HG03460 (cell line): ENCODE measurements around the gene LHFPL6.

Experiments
- ATAC-seq: cut with Tn5 transposase; IDR thresholded peaks from one replicate; pipeline ENCODE4 v1.9.1; 2021; ENCODE audit not compliant: unreplicated experiment

LHFPL6 gene

DNA sequence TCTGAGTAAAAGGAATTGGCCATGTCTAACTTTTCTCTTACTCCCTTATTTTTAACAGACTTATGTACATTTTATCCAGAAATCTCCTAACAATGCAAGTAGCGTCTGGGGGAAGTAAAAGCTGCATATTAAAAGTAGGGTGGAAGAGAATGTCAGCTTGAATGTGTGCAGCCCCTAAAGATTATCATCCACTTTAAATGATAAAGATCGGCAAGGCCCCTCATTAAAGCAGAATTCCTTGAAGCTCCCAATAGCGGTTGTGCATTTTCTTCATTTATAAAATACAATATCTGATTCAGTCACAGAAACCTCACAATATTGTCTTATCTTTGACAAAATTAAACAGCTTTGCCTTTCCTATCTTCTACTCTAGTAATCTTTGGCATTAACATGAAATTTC lies 184.6 kb downstream of the LHFPL6 start:
- no peak for ATAC-seq

DNA sequence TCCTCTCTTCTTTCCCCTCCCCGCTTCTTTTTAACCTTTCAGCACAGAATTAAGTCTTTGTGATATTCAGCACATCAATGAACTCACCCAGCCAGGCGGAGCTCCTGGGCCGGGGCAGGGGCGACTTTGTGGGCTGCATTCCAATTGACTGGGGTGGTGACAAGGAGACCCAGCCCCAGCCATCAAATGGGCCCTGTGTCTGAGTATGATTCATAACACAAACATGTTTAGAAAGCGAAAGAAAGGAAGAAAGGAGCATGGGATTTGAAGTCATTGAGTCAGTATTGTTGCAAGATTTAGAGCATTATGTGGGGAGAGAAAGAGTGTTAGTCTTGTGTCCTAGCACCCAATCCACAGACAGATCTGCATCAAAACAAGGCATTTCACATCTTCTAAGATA lies 185.3 kb downstream of the LHFPL6 start:
- no peak for ATAC-seq

- no peak for ATAC-seq
These were observed 185.9 kb downstream of the LHFPL6 start for GRCh38 chr13:39417131-39417530.

DNA sequence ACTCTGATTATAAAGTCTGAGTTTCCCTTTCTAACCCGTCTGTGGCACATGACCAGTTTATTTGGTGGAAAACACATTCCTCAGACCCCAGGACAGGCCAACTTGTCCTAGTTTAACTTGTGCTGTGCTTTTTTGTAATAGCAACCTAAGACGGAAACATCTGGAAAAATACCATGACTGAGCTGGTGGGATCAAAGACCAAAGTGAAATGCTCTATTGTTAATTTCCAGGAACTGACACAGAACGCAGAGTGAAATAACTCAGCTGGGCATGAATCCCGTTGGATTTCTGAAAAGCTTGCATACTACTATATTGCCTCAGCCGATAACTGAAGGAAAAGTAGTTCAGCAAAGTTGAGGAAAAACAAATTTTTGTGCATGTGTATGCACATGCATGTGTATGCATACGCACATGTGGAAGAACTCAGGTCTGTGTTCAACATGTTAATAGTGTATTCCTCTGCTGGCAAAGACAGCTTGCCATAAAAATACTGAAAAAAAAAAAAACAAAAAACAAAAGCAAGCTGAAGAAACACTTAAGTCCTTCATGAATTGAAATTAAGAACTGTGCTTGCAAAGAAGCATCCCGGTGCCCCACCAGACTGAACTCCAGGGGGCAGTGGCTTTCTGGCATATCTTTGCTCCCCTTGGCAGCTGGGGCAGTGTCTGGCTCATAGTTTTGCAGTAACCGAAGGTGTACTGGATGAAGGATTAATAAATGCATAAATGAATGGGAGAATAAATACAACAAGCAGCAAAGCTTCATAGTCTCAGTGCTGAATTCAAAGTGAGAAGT lies 187.8 kb downstream of the LHFPL6 start:
- no peak for ATAC-seq

DNA sequence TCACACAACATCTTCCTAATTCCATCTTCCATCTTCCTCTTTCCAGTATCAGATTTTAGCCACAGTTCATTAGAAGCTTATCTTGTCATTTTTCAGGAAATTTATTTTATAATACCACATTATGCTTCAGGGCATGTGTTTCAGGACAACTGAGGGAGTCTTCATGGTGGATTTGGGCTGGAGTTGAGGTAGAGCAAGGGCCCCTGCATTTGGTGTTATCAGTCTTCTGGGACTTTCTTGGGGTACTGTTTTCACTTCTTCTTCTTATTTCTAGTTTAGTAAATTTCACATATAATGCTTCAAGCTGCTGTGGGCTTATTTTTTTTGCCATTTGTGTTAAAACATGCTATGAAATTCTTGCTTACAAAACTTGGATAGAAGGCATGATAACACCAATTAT lies 188.7 kb downstream of the LHFPL6 start:
- no peak for ATAC-seq

DNA sequence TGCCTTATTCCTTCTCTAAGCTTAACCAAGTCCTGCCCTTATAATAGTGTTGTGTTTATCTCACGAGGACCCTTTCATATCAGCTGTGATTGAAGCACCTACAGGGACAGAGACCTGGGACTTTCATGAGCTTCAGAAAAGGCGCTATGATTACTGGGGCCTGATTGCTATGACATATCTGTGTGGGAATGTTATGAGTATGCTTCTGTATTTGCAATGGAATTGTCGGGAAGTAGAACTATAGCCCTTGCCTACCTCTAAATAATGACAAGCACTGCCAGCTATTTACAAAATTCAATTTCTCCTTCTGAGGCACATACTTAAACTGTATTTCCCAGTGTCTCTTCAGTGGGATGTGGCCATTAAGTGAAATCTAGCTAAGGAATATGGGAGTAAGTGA lies 191.5 kb downstream of the LHFPL6 start:
- no peak for ATAC-seq

- ATAC-seq, result no peak
These were observed 192.0 kb downstream of the LHFPL6 start for GRCh38 chr13:39410964-39411363.

- no peak for ATAC-seq
These were observed 192.7 kb downstream of the LHFPL6 start for GRCh38 chr13:39410096-39410901.

DNA sequence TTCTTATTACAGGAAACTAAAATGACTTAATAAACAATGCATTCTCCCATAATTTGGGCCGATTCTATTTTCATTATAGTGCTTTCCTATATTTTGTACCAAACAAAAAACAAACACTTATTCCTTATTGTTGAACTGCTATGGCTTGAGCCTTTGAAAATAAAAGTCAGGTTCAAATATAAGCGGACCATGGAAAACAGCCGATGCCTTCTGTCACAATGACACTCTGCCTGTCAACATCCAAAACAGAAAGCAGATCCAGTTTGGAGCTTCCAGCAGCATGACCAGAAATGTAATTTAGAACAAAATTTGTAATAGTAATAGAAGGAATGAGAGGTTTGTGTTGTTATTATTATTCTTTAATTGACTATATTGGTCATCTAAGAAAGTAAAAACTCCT lies 194.5 kb downstream of the LHFPL6 start:
- ATAC-seq, result no peak

DNA sequence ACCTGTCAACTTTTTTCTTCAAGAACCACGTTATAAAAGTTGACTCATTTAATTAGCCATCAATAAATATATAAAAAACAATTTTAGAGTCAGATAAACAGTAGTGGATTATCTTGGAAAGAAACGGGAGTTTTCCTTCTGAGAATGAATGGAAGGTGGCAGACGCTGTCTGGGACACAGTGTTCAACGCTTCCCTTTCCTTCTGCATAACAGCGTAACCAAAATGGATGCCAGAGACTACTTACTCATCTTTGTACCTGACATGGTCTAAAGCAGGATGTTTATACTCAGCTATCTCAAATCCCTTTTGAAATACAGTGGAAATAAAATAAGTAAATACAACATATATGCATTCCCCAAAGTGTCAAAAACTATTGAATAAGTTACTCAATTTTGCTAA lies 195.2 kb downstream of the LHFPL6 start:
- ATAC-seq, result no peak

- no peak for ATAC-seq
These were observed 195.9 kb downstream of the LHFPL6 start for GRCh38 chr13:39407138-39407537.

GRCh38 chr13:39406688-39407087 lies 196.3 kb downstream of the LHFPL6 start:
- no peak for ATAC-seq

DNA sequence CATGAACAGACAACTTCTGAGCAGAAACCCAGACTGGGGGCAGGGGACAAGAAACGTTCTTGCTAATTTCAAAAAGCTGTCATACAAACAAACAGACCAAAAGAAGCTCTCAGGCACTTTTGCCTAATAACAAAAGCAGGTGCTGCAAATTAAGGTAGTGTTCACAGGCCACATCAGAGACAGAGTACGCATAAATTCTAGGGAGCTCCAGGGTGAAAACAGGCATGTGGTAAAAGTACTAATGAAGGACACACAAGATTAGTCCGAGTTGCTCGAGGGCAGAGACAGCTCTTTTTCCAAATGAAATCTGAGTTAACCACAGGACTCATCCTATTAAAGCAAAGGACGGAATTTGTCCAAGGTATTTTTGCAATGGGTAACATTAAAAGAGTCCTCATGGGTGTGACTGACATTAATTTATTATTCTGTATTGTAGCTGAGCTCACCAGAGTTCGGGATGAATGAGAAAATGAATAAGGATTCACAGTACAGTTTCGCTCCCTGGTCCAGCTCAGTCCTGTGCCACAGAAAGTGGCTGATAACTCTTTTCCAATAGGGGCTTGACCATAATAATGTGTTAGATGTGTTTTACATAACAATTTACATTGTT lies 197.3 kb downstream of the LHFPL6 start:
- no peak for ATAC-seq

DNA sequence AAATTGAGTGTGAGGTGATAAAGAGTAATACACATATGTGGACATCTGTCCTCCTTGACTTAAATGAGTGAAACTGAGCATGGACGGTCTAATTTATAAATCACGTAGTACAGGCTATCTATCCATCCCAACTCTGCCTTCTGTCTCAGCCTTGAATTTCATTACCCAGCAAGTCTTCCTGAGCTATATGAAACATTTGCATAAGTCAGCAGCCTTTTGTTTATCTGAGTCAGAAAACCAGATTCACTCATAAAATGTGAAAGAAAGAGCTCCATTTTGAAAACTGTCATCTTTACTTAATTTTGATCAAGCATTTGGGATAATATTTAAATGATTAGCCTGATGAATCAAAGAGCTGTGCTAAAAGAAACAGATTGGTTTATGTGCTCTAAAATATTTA lies 197.9 kb downstream of the LHFPL6 start:
- ATAC-seq, result no peak

DNA sequence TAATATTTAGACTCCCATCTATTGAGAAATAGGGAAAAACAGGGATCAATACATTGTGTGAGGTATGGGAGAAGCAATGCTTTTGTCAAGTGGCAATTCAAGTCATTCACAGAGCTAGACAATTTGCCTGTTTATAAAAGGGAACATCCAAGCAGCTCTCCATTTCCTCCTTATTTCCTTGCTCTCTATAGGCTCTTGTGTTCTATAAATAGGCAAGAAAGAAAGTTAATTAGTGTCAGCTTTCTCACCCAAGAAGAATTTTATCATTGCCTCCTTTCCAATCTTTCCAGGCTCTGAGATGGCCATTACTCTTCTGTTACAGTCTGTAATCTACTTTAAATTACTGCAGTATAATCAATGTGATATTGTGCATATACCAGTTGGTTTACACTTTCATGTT lies 199.9 kb downstream of the LHFPL6 start:
- ATAC-seq, result no peak

- no peak for ATAC-seq
These were observed 200.6 kb downstream of the LHFPL6 start for GRCh38 chr13:39402221-39402970.

- no peak for ATAC-seq
These were observed 201.2 kb downstream of the LHFPL6 start for GRCh38 chr13:39401756-39402155.

- ATAC-seq, result no peak
These were observed 201.8 kb downstream of the LHFPL6 start for GRCh38 chr13:39401046-39401705.

GRCh38 chr13:39399102-39399501 lies 203.9 kb downstream of the LHFPL6 start:
- no peak for ATAC-seq

DNA sequence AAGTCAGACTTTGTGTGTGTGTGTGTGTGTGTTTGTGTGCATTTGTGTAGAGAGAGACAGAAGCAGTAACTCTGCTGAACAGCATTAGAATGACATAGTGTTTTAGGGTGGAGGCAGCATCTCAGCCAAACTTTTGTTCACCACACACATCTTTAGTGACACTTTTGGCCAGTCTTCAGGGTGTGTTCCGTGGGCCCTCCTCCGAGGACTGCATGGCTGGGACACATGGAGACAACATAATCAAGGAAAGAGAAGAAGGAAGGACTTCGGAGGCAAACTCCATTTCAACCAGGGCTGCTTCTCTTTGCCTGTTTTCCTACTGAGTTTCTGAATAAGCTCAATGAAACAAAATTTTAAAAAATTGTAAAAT lies 205.1 kb downstream of the LHFPL6 start:
- no peak for ATAC-seq
